Breast epithelium (tissue), 4 donors: ENCODE measurements around the gene INSIG1. TPM values are rescaled to one million over a fixed set of nuclear protein-coding genes. Genes with fewer than 3 reads are reported as not detected.

Experiments
- DNase-seq, 2 donors: peaks; one replicate each; pipeline ENCODE4 v3.0.0-alpha.2; 2019; ENCODE audit warnings: low spot score in 2 of 2
- H3K27ac ChIP-seq, 2 donors: fragments of 200-600 bp; sonication (generic) in 1 of 2; one replicate each; pipeline ENCODE4 v1.5.1; 2016 to 2019; ENCODE audit warnings: mild to moderate bottlenecking in 1 of 2
- H3K27me3 ChIP-seq, 2 donors: fragments of 200-600 bp; sonication (generic) in 1 of 2; one replicate each; pipeline versions ENCODE4 v1.5.1 to v1.6.0; 2017 to 2019; ENCODE audit warnings: control low read depth in 1 of 2, mild to moderate bottlenecking in 1 of 2
- H3K36me3 ChIP-seq: fragments of 200-600 bp; one replicate; pipeline ENCODE4 v1.5.1; 2019
- H3K4me1 ChIP-seq, 2 donors: fragments of 200-600 bp; sonication (generic); one replicate each; pipeline ENCODE4 v1.5.1; 2016 to 2019; ENCODE audit warnings: control low read depth in 1 of 2
- H3K4me3 ChIP-seq, 3 donors: fragments of 200-600 bp; sonication (generic); 1 replicate in 2 of 3; 2 replicates in 1 of 3; pipeline ENCODE4 v1.5.1; 2016 to 2019; ENCODE audit warnings: mild to moderate bottlenecking in 3 of 3, moderate library complexity in 2 of 3
- H3K9me3 ChIP-seq, 2 donors: fragments of 200-600 bp; sonication (generic) in 1 of 2; one replicate each; pipeline ENCODE4 v1.5.1; 2016 to 2019; ENCODE audit warnings: control low read depth in 1 of 2
- POLR2A ChIP-seq: fragments of 450-650 bp; IDR thresholded peaks from one replicate; pipeline ENCODE4 v1.6.1; 2016; ENCODE audit warnings: antibody characterized with exemption, mild to moderate bottlenecking, moderate library complexity
- POLR2AphosphoS5 ChIP-seq, 3 donors: sonication (generic); formaldehyde crosslinking; IDR thresholded peaks; one replicate each; pipeline ENCODE4 v1.6.1; 2017; ENCODE audit warnings: antibody characterized with exemption in 3 of 3
- intact Hi-C: fragments of 100-400 bp; cut with DNase I; formaldehyde crosslinking; loops from one replicate; pipeline ENCODE4 v1.15.1; 2023; ENCODE audit warnings: low total_unique reads
- total RNA-seq, 3 donors: library from RNA; depleted of rRNA; stranded (reverse); fragments of >200 nt; gene quantifications; one replicate each; pipeline ENCODE4 v1.1.0, GENCODE V29; 2016
- TF ChIP-seq, protein P1 (sequence below), 3 donors: fragments of 450-650 bp; IDR thresholded peaks; one replicate each; pipeline ENCODE4 v1.5.1; 2016 to 2017; ENCODE audit warnings: antibody characterized with exemption in 3 of 3, mild to moderate bottlenecking in 3 of 3, moderate library complexity in 3 of 3

The INSIG1 gene
- total RNA-seq, 3 donors from 2014 or later = 37.0 to 89.6 (median 66.0) TPM

DNA sequence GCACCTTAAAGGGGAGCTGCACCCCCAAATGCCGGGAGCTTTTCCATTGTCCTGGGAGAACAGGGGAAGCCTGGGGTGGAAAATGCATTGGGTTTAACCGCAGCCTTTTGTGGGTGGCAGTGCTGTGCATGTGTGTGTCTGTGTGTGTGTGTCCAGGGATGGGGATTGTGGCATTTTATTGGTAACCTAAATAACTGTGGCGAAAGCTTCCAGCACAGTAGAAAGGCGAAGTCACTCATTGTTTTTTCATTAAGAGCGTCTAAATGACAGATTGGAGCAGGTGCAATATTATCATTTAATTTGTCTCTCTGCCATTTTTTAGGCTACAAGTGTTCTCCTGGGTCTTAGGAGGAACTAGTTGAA lies 55.1 kb downstream of the INSIG1 start:
- peaks cover 0 to 68% of the 10 kb centered on the region in 2 donors for H3K27me3 ChIP-seq
- H3K36me3 ChIP-seq = no peaks in the 10 kb centered on the region
- intact Hi-C loops = loop anchor here (10.0 kb wide), 2 partner anchors 168 to 428 kb away; no protein-coding TSS in a partner anchor
- TF ChIP-seq POLR2A = no peak
- H3K4me1 ChIP-seq = no peaks in the 10 kb centered on the region
- H3K27ac ChIP-seq = no peak overlapping the region
- no peak overlapping the region for H3K4me3 ChIP-seq
- no peak for DNase-seq
- H3K9me3 ChIP-seq = no peaks in the 10 kb centered on the region

DNA sequence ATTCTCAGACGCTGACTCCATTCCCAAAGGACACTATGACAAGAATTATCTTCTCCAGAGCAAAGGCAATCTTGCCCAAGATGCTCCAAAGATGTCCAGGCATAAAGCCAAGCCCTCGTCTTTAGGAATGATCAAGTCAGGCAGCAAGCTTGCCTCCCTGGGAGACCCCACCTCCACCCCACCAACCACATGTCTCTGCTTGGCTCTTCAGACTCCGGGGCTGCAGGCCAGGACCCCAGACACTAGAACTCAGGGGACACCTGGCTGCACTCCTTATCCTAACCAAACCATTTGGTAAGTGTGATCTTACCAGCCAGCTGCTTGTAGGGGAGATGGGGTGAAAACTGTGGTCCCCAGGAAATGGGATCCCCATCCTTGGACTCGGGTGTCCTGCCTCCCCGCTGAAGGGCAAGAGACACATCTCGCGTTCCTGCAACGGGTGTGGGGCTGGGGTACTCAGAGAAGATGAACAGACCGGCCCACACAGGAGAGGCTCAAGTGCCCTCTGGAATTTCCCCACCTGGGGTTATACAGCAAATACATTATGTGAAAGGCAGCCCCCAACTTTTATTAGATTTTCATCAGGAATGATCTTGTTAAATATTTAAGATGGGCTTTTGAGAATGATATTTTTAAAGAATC lies 55.7 kb downstream of the INSIG1 start:
- TF ChIP-seq, protein P1, sequence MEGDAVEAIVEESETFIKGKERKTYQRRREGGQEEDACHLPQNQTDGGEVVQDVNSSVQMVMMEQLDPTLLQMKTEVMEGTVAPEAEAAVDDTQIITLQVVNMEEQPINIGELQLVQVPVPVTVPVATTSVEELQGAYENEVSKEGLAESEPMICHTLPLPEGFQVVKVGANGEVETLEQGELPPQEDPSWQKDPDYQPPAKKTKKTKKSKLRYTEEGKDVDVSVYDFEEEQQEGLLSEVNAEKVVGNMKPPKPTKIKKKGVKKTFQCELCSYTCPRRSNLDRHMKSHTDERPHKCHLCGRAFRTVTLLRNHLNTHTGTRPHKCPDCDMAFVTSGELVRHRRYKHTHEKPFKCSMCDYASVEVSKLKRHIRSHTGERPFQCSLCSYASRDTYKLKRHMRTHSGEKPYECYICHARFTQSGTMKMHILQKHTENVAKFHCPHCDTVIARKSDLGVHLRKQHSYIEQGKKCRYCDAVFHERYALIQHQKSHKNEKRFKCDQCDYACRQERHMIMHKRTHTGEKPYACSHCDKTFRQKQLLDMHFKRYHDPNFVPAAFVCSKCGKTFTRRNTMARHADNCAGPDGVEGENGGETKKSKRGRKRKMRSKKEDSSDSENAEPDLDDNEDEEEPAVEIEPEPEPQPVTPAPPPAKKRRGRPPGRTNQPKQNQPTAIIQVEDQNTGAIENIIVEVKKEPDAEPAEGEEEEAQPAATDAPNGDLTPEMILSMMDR (IDR thresholded peaks at IDR 0.05) = no peak
- TF ChIP-seq POLR2A = no peak
- TF ChIP-seq POLR2AphosphoS5 (IDR thresholded peaks at IDR 0.05) = no peak
- Histone ChIP-seq H3K27me3 (peaks cover 0 to 71% of the 10 kb centered on the region in 2 donors), H3K4me1 (no peaks in the 10 kb centered on the region), H3K9me3 (no peaks in the 10 kb centered on the region), H3K27ac (no peak overlapping the region), H3K36me3 (no peaks in the 10 kb centered on the region), H3K4me3 (no peak overlapping the region)
- intact Hi-C loops = loop anchor here (10.0 kb wide), 2 partner anchors 169 to 429 kb away; no protein-coding TSS in a partner anchor
- no peak for DNase-seq

DNA sequence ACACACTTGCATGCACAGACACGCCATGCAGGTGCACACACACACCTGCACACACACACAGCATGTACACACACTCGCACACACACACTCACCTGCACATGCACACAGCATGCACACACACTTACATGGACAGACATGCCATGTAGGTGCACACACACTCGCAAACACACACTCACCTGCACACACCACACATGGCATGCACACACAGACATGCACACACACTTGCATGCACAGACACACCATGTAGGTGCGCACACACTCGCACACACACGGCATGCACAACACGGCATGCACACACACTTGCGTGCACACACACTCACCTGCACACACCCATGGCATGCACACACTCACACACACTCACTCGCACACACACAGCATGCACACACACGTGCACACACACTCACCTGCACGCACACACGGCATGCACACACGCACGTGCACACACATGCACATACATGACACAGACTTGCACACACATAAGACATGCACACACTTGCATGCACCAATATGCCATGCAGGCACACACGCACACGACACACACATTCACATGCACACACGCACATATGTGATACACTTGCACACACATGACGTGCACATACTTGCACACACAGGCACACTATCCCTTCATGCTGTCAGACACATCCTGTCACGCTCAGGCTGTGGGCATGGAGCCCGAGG lies 56.8 kb downstream of the INSIG1 start:
- intact Hi-C loops = loop anchor here (10.0 kb wide), 2 partner anchors 170 to 430 kb away; no protein-coding TSS in a partner anchor
- Histone ChIP-seq H3K36me3 (no peaks in the 10 kb centered on the region), H3K27ac (no peak overlapping the region), H3K4me1 (no peaks in the 10 kb centered on the region), H3K27me3 (peaks cover 0 to 78% of the 10 kb centered on the region in 2 donors), H3K4me3 (no peak overlapping the region), H3K9me3 (no peaks in the 10 kb centered on the region)
- no peak for DNase-seq
- TF ChIP-seq, protein P1 (IDR thresholded peaks at IDR 0.05) = no peak
- TF ChIP-seq POLR2A (no peak), POLR2AphosphoS5 (IDR thresholded peaks at IDR 0.05) (no peak)

DNA sequence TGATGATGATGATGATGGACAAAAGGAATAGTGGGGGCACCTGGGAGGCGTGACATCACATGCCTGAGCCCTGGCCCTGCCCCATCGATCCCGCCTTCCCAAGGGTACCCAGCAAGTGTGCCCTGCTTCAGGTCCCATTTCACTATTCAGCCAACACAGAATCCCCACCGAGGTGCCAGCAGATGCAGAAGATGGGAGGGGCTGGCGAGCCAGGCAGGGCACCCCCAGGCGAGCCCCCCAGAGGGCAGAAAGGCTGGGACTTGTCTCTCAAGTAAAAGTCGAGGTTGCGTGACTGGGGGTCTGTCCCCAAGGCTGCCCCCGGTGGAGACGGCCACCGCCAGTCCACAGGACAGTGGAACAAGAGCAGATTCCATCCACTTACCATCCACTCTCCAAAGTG lies 57.5 kb downstream of the INSIG1 start:
- no peak overlapping the region for H3K4me3 ChIP-seq
- TF ChIP-seq POLR2A = no peak
- TF ChIP-seq, protein P1 (IDR thresholded peaks at IDR 0.05) = no peak
- no peak for TF ChIP-seq POLR2AphosphoS5 (IDR thresholded peaks at IDR 0.05)
- H3K4me1 ChIP-seq = no peaks in the 10 kb centered on the region
- intact Hi-C loops = loop anchor here (10.0 kb wide), 2 partner anchors 170 to 430 kb away; no protein-coding TSS in a partner anchor
- H3K9me3 ChIP-seq = no peaks in the 10 kb centered on the region
- no peak overlapping the region for H3K27ac ChIP-seq
- H3K27me3 ChIP-seq = peaks cover 0 to 78% of the 10 kb centered on the region in 2 donors
- peak in 1 of 2 donors; percentile 31 for DNase-seq
- no peaks in the 10 kb centered on the region for H3K36me3 ChIP-seq

DNA sequence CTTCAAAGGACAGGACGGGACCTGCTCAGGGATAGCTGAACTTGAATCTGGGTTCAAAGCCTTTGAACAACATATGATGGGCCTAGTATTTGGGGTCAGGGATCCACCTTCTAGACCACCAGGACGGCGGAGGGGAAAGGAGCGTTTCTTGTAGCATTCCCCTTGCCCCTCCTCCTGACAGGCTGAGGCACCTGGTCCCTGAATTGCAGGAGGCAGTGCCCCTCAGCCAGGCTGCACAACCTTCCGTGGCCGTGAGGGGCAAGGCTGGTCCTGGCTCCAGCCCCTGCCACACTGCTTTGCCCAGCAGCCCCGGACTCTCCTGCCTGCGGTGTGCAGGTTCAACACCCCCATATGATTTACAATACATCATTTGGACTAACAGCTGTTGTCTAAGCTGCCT lies 58.1 kb downstream of the INSIG1 start:
- Histone ChIP-seq H3K9me3 (no peaks in the 10 kb centered on the region), H3K27me3 (peaks cover 0 to 81% of the 10 kb centered on the region in 2 donors), H3K36me3 (no peaks in the 10 kb centered on the region), H3K27ac (no peak overlapping the region), H3K4me1 (no peaks in the 10 kb centered on the region), H3K4me3 (no peak overlapping the region)
- TF ChIP-seq POLR2AphosphoS5 (IDR thresholded peaks at IDR 0.05) (no peak), POLR2A (no peak)
- TF ChIP-seq, protein P1 (IDR thresholded peaks at IDR 0.05) = no peak
- intact Hi-C loops = loop anchor here (10.0 kb wide), 2 partner anchors 171 to 431 kb away; no protein-coding TSS in a partner anchor
- DNase-seq = peak in 1 of 2 donors; percentile 40
